Tibial nerve (tissue), 4 donors: ENCODE results near the gene MRPS26. TPM values are rescaled to one million over a fixed set of nuclear protein-coding genes. Genes with fewer than 3 reads are reported as not detected.

Experiments
- DNase-seq, 2 donors: peaks; one replicate each; pipeline ENCODE4 v3.0.0-alpha.2; 2019; ENCODE audit warnings: low spot score in 2 of 2
- H3K27ac ChIP-seq, 4 donors: fragments of 200-600 bp; sonication (generic) in 3 of 4; one replicate each; pipeline ENCODE4 v1.5.1; 2017 to 2019; ENCODE audit warnings: mild to moderate bottlenecking in 1 of 4
- H3K27me3 ChIP-seq, 2 donors: fragments of 200-600 bp; sonication (generic) in 1 of 2; one replicate each; pipeline versions ENCODE4 v1.5.1 to v1.6.0; 2017 to 2019
- H3K36me3 ChIP-seq, 3 donors: fragments of 200-600 bp; sonication (generic); one replicate each; pipeline ENCODE4 v1.5.1; 2018 to 2019
- H3K4me1 ChIP-seq, 4 donors: fragments of 200-600 bp; sonication (generic) in 3 of 4; one replicate each; pipeline ENCODE4 v1.5.1; 2017 to 2019
- H3K4me3 ChIP-seq, 4 donors: fragments of 200-600 bp; sonication (generic) in 3 of 4; one replicate each; pipeline ENCODE4 v1.5.1; 2017 to 2019; ENCODE audit warnings: mild to moderate bottlenecking in 1 of 4, moderate library complexity in 1 of 4
- H3K9me3 ChIP-seq, 4 donors: fragments of 200-600 bp; sonication (generic) in 3 of 4; one replicate each; pipeline ENCODE4 v1.5.1; 2017 to 2019
- EP300 ChIP-seq, 2 donors: sonication (generic); formaldehyde crosslinking; IDR thresholded peaks; one replicate each; pipeline ENCODE4 v1.6.1; 2017; ENCODE audit warnings: antibody characterized with exemption in 2 of 2, mild to moderate bottlenecking in 1 of 2
- POLR2A ChIP-seq, 2 donors: fragments of 450-650 bp; IDR thresholded peaks; one replicate each; pipeline ENCODE4 v1.6.1; 2017; ENCODE audit warnings: antibody characterized with exemption in 2 of 2, mild to moderate bottlenecking in 2 of 2, moderate library complexity in 2 of 2
- WGBS, 2 donors: methylation state at CpG; one replicate each; pipeline ENCODE4 v1.1.5; 2018; 5-methylcytosine and 5-hydroxymethylcytosine counted together
- total RNA-seq, 4 donors: library from RNA; depleted of rRNA; stranded (reverse); fragments of >200 nt; gene quantifications; one replicate each; pipeline ENCODE4 v1.1.0, GENCODE V29; 2016
- TF ChIP-seq, protein P1 (sequence below), 5 experiments: fragments of 200-600 bp in 3 of 5; fragments of 450-650 bp in 2 of 5; sonication (generic) in 3 of 5; IDR thresholded peaks; one replicate each; pipeline ENCODE4 v1.5.1; 2016 to 2019; ENCODE audit warnings: antibody characterized with exemption in 5 of 5, mild to moderate bottlenecking in 3 of 5, moderate library complexity in 2 of 5

Gene MRPS26
- total RNA-seq, 4 donors from 2014 or later: 43.2 to 87.9 (median 59.5) TPM

DNA sequence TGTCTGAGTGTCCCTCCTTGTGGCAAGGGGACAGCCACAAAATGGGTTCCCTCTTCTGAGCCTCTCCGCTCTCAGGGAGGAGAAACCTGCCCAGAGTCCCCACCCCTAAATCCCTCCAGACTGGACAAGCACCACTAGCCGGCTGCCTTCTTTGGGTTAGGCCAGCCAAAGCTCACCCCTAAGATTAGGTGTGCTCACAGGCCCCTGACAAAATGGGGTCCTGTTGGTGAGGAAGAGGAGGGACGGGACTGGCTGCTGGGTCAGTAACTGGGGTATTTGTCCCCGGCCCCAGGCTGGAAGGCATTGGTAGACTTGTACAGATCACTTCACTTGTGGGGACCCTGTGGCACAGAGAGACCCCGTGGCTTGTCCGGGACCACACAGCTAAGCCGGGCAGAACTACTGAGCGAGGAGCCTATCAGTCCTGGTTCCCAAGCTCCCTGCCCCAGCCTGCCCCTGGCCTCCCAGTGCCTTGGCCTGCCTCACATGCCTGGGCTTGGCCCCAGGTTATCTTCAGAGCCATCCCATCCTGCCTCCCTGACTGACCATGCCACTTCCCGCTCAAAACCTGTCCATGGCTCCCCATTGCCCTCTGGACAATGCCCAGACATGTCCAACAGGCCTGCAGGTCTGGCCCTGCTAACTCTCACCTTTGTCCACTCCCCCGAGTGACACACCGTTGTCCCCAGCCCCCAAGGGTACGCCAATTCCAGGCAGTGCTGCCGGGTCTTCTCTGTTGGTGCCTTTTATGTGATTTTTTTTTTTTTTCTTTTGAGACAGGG, 49.2 kb downstream of the MRPS26 start:
- Histone ChIP-seq H3K27me3 (peaks cover 0 to 42% of the 10 kb centered on the region in 2 donors), H3K4me3 (no peak overlapping the region), H3K9me3 (no peaks in the 10 kb centered on the region), H3K4me1 (peaks cover 0 to 9% (median 0%) of the 10 kb centered on the region in 4 donors), H3K27ac (no peak overlapping the region), H3K36me3 (no peaks in the 10 kb centered on the region)
- WGBS, 2 donors: 83 to 86% methylated on average over 13 of the region's 13 CpGs
- TF ChIP-seq EP300 (IDR thresholded peaks at IDR 0.05): no peak
- TF ChIP-seq POLR2A (IDR thresholded peaks at IDR 0.05): no peak
- TF ChIP-seq, protein P1, sequence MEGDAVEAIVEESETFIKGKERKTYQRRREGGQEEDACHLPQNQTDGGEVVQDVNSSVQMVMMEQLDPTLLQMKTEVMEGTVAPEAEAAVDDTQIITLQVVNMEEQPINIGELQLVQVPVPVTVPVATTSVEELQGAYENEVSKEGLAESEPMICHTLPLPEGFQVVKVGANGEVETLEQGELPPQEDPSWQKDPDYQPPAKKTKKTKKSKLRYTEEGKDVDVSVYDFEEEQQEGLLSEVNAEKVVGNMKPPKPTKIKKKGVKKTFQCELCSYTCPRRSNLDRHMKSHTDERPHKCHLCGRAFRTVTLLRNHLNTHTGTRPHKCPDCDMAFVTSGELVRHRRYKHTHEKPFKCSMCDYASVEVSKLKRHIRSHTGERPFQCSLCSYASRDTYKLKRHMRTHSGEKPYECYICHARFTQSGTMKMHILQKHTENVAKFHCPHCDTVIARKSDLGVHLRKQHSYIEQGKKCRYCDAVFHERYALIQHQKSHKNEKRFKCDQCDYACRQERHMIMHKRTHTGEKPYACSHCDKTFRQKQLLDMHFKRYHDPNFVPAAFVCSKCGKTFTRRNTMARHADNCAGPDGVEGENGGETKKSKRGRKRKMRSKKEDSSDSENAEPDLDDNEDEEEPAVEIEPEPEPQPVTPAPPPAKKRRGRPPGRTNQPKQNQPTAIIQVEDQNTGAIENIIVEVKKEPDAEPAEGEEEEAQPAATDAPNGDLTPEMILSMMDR (IDR thresholded peaks at IDR 0.05): no peak
- no peak for DNase-seq

Other genes with a start within 250 kb of the MRPS26 start
- 1 to 10 TPM; 1.6 to 3.6 (median 1.9) TPM for gene CPXM1, start 245.4 kb upstream of the MRPS26 start, total RNA-seq
- not detected for gene C20orf141, start 231.1 kb upstream of the MRPS26 start, total RNA-seq
- not detected for gene TMEM239, start 229.7 kb upstream of the MRPS26 start, total RNA-seq
- gene PCED1A, start 205.4 kb upstream of the MRPS26 start, total RNA-seq: 10 to 100 TPM; 36.8 to 84.6 (median 62.3) TPM
- gene VPS16, start 205.3 kb upstream of the MRPS26 start, total RNA-seq: 10 to 100 TPM; 17.9 to 51.3 (median 31.9) TPM
- 100 to 1,000 TPM in 1 of 4 donors, 10 to 100 TPM in 3; 46.3 to 119 (median 67.4) TPM for gene PTPRA, start 172.6 kb upstream of the MRPS26 start, total RNA-seq
- gene GNRH2, start 2.4 kb upstream of the MRPS26 start, total RNA-seq: 1 to 10 TPM in 1 of 4 donors, not detected in 3; 4.6 TPM
- 1 to 10 TPM in 1 of 4 donors, not detected in 3; 1.8 TPM for gene OXT, start 25.6 kb downstream of the MRPS26 start, total RNA-seq
- gene AVP, start 38.7 kb downstream of the MRPS26 start, total RNA-seq: not detected
- gene FASTKD5, start 113.8 kb downstream of the MRPS26 start, total RNA-seq: 10 to 100 TPM in 2 of 4 donors, 1 to 10 TPM in 2; 5.9 to 11.3 (median 8.8) TPM
- 10 to 100 TPM in 1 of 4 donors, 1 to 10 TPM in 3; 7.5 to 10.8 (median 8.6) TPM for gene UBOX5, start 113.8 kb downstream of the MRPS26 start, total RNA-seq
- 10 to 100 TPM; 10.9 to 28.2 (median 18.6) TPM for gene LZTS3, start 127.5 kb downstream of the MRPS26 start, total RNA-seq
- gene DDRGK1, start 158.6 kb downstream of the MRPS26 start, total RNA-seq: 100 to 1,000 TPM in 2 of 4 donors, 10 to 100 TPM in 2; 76.7 to 117 (median 89.9) TPM
- 10 to 100 TPM; 39.4 to 62.4 (median 50.5) TPM for gene ITPA, start 163.4 kb downstream of the MRPS26 start, total RNA-seq
- under 1 TPM in 2 of 4 donors, not detected in 2; 0.21 to 0.78 TPM for gene SLC4A11, start 193.1 kb downstream of the MRPS26 start, total RNA-seq